Stimulated activated naive B cell treated with anti-CD40 and anti-IgM and Interleukin-4, amounts not matched to agents 10 μg/mL and 1 μg/mL and 100 μg/mL, for 72 hours (primary cell): Measurements from ENCODE around the gene GSTA5.
"Not testable (repeated sequence)": the region's sequence is repeated elsewhere in the genome, so short reads cannot be mapped to it uniquely, and the experiment has no call there.

Source experiments
- ATAC-seq, 2 donors: fragments of 150-1000 bp; cut with Tn5 transposase; replicated peaks; 2 replicates each; pipeline ENCODE4 v1.10.0; 2021; ENCODE audit warnings: moderate library complexity in 1 of 2
- DNase-seq: peaks from one replicate; pipeline ENCODE4 v3.0.0; 2021
- H3K27ac Mint-ChIP-seq: one replicate; pipeline ENCODE4 v1.8.0; 2022; ENCODE audit warnings: mild to moderate bottlenecking, mixed read lengths
- H3K27me3 Mint-ChIP-seq, 2 donors: one replicate each; pipeline ENCODE4 v1.8.0; 2022; ENCODE audit warnings: mixed read lengths in 2 of 2
- H3K36me3 Mint-ChIP-seq, 2 donors: one replicate each; pipeline ENCODE4 v1.8.0; 2022; ENCODE audit warnings: mixed read lengths in 2 of 2, mild to moderate bottlenecking in 1 of 2
- H3K4me1 Mint-ChIP-seq, 2 donors: one replicate each; pipeline ENCODE4 v1.8.0; 2022; ENCODE audit warnings: mixed read lengths in 2 of 2, mild to moderate bottlenecking in 1 of 2
- H3K4me3 Mint-ChIP-seq, 2 donors: one replicate each; pipeline ENCODE4 v1.8.0; 2022; ENCODE audit warnings: mild to moderate bottlenecking in 2 of 2, mixed read lengths in 2 of 2, moderate library complexity in 1 of 2
- H3K9me3 Mint-ChIP-seq, 2 donors: one replicate each; pipeline ENCODE4 v1.8.0; 2022; ENCODE audit warnings: mixed read lengths in 2 of 2, mild to moderate bottlenecking in 1 of 2

Gene GSTA5

DNA sequence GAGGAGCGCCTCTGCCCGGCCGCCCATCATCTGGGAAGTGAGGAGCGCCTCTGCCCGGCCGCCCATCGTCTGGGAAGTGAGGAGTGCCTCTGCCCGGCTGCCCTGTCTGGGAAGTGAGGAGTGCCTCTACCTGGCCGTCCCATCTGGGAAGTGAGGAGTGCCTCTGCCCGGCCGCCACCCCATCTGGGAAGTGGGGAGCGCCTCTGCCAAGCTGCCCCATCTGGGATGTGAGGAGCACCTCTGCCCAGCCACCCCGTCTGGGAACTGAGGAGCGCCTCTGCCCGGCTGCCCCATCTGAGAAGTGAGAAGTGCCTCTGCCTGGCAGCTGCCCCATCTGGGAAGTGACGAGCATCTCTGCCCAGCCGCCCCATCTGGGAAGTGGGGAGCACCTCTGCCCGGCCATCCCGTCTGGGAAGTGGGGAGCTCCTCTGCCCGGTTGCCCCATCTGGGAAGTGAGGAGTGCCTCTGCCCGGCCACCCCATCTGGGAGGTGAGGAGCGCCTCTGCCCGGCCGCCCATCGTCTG is 15.3 kb downstream of the GSTA5 start:
- not testable (repeated sequence) for ATAC-seq, H3K4me1 Mint-ChIP-seq, H3K36me3 Mint-ChIP-seq, H3K27ac Mint-ChIP-seq, DNase-seq, H3K4me3 Mint-ChIP-seq
- Mint-ChIP-seq H3K27me3 (peaks cover 8 to 29% of the 10 kb centered on the region in 2 donors), H3K9me3 (peaks cover 9 to 19% of the 10 kb centered on the region in 2 donors)

DNA sequence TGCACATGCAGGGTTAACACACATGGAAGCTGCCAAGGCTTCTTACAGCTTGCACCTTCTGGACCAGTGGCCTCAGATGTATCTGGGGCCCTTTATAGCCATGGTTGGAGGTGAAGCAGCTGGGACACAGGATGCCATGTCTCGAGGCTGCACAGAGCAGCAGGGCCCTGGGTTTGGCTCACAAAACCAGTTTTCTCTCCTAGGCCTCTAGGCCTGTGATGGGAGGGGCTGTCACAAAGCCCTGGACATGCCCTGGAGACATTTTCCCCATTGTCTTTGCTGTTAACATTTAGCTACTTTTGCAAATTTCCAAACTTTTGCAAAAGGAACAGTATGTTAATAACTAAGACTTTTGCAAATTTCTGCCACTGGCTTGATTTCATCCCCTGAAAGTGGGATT is 18.8 kb downstream of the GSTA5 start:
- no peak for ATAC-seq
- Mint-ChIP-seq H3K27ac (no peak overlapping the region), H3K4me1 (no peaks in the 10 kb centered on the region), H3K9me3 (peaks cover 9 to 19% of the 10 kb centered on the region in 2 donors), H3K36me3 (peaks cover 3 to 4% of the 10 kb centered on the region in 2 donors), H3K4me3 (no peak overlapping the region), H3K27me3 (peaks cover 8 to 27% of the 10 kb centered on the region in 2 donors)
- DNase-seq = no peak

DNA sequence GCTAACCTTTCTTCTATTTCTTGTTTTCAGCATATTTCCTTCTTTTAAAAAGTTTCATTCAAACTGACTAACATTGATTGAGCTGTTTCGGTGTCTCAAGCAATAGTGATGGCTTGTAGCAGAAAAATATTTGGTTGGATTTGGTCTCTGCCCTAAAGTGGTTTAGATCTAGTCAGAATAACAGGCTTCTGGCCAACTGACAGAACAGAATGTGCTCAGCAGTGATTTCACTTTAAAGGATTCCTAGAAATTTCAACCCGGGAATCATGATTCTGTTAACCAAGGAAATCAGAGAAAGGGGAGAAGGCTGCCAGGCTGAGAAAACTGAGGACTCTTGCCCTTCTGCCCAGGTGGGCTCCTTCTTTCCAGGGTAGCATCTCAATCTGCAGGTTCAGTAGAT is 20.4 kb downstream of the GSTA5 start:
- peaks cover 9 to 19% of the 10 kb centered on the region in 2 donors for H3K9me3 Mint-ChIP-seq
- H3K4me1 Mint-ChIP-seq = peaks cover 0 to 5% of the 10 kb centered on the region in 2 donors
- peaks cover 3 to 4% of the 10 kb centered on the region in 2 donors for H3K36me3 Mint-ChIP-seq
- DNase-seq (no peak), ATAC-seq (no peak)
- H3K27me3 Mint-ChIP-seq = peaks cover 4 to 16% of the 10 kb centered on the region in 2 donors
- no peak overlapping the region for H3K4me3 Mint-ChIP-seq
- no peak overlapping the region for H3K27ac Mint-ChIP-seq

DNA sequence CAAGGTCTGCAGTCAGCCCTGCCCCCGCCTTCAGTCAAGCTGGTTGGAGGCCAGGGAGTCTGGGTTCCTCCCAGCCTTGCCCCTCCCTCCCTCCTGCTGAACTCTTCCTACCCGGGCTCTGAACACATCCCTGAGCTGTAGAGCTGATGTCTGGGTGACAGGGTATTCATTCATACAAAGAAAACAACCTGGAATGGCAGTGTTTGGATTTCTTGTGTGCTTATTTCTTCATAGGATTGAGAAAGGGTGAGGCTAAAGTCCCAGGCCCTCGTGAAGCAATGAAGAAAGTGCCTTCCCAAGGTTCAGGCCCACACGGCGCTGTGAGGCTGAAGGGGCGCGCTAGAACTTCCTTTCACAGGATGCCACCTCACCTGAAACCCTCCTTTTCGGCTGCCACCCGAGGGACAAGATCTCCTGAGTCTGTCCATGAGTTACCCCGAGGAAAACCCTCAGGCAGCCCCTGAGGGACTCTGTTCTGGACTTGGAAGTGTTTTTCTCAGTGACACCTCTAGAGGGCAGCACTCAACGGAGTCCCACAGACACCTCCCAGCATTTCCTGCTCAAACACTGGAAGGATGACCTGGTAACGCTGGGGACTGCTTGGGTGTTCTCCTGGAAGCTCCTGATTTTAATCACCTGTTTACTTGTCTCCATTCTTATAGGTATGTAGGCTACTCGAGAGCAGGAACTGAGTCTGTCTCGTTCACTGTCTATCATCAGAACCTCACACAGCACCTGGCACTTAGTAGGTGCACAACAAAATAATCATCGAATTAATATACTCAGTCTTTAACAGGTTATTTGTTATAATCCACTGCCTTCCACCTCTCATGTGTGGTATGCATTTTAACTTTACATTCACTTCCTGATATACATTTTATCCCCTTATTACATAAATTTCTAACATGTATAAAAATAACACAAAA is 25.2 kb downstream of the GSTA5 start:
- Mint-ChIP-seq H3K9me3 (no peaks in the 10 kb centered on the region), H3K4me3 (no peak overlapping the region), H3K4me1 (peaks cover 0 to 5% of the 10 kb centered on the region in 2 donors), H3K36me3 (no peaks in the 10 kb centered on the region), H3K27ac (no peak overlapping the region), H3K27me3 (peaks cover 9 to 16% of the 10 kb centered on the region in 2 donors)
- DNase-seq (peak; percentile 39), ATAC-seq (peak; percentile 79 to 84)

DNA sequence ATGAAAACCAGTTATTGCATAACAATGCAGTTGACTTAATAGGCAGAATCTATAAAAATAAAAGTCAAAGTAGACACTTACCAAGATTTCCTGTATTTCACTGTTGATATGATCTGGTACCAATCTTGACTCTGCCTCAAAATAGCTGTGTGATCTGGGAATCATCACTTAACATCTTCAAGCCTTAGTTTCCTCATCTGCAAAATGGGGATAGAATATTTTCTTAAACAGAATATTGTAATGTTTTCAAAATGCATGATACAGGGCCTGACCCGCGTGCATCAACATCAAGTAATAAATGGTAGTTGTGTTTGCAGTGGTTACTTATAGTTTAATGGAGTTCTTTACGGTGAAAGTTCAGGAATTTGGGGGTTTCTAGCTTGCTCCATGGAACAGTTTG is 26.1 kb downstream of the GSTA5 start:
- H3K9me3 Mint-ChIP-seq, DNase-seq, H3K4me3 Mint-ChIP-seq, H3K4me1 Mint-ChIP-seq, ATAC-seq, H3K27ac Mint-ChIP-seq, H3K36me3 Mint-ChIP-seq: not testable (repeated sequence)
- peaks cover 9 to 16% of the 10 kb centered on the region in 2 donors for H3K27me3 Mint-ChIP-seq

DNA sequence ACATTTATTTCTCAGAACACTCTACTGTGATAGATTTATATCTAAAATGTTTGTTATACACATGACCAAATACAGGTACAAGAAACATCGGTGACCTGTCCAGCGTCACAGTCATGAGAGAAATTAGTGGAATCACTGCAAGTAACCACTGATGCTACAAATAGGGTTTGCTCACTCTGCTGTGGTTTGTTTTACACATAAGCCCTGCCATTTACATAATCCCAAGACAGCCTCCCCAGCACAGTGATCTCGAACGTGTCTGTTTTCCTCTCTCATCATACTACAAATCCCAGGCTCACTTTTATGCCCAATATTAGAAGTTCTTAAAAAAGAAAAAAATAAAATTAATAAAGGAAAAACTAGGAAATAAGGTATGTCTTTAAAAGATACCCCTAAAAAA is 30.8 kb downstream of the GSTA5 start:
- H3K27me3 Mint-ChIP-seq = peaks cover 22 to 38% of the 10 kb centered on the region in 2 donors
- H3K9me3 Mint-ChIP-seq, H3K36me3 Mint-ChIP-seq, ATAC-seq, DNase-seq, H3K4me3 Mint-ChIP-seq, H3K4me1 Mint-ChIP-seq, H3K27ac Mint-ChIP-seq: not testable (repeated sequence)

DNA sequence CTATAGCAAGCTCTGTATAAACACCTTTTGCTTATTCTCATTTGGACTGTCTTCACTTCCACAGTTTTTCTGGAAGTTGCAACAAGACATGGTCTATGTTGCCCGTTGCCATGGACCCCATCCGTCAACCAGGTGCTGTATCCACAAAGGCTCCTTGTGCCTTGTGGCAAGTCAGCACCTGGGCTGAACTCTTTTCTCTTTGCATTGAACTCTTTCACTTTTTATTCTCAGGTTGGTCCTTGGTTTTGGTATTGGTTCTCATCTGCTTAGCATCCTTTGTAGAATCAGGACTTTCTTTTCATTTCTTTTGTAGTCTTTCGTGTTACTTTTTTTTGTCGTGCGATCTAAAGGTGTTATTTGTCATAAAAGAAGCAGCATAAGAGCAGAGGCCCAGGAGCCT is 32.0 kb downstream of the GSTA5 start:
- ATAC-seq (no peak), DNase-seq (no peak)
- Mint-ChIP-seq H3K4me1 (no peaks in the 10 kb centered on the region), H3K27ac (no peak overlapping the region), H3K9me3 (no peaks in the 10 kb centered on the region), H3K27me3 (peaks cover 22 to 38% of the 10 kb centered on the region in 2 donors), H3K4me3 (no peak overlapping the region), H3K36me3 (no peaks in the 10 kb centered on the region)

DNA sequence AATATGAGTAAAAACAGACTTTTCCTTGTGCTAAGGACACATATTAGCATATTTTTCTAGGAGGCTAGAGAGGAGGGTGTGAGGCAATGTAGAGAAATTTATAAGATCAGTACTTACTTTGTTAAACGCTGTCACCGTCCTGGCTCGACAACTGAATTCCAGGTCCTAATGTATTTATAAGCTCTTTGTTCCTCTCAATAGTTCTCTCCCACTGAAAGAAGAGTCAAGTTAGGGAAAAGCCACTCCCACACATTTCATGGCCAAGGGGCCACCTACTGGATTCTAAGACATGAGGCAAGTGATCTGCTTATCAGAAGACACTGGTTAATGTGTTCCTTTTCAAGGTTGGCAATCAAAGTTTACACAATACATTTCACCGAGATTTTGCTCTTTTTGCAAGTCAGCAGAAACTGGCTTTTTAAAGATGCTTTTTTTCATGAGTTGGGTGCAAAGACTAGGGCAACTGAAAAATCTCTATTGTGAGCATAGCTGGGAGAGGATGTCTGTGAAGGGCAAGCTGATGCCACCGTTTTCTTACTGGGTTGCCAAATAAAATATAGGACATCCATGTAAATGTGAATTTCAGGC is 36.9 kb downstream of the GSTA5 start, which contains the start of gene GSTA1:
TSS of gene GSTA1 (minus strand) at position 149 of the 588 bp plus-strand sequence. CDS start 4,549 bp downstream, outside the sequence.
- H3K9me3 Mint-ChIP-seq, H3K4me1 Mint-ChIP-seq, ATAC-seq, DNase-seq, H3K4me3 Mint-ChIP-seq, H3K27ac Mint-ChIP-seq, H3K36me3 Mint-ChIP-seq: not testable (repeated sequence)
- H3K27me3 Mint-ChIP-seq = peaks cover 20 to 29% of the 10 kb centered on the region in 2 donors

DNA sequence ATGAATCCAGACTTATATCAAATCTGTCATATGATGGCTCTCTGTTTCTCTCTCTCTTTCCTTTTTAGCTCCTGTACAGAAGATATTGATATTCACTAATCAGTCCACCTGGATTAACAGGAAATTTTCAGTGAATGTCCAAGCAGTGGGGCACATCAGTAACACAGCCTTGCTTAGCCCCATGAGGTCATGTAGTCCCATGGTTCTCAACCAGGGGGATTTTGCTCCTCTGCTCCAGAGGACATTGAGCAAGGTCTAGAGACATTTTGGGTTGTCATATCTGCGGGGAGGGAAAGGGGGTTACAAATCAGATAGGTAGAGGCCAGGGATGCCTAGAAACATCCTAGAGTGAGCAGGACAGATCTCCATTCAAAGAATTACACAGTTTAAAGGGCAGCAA is 37.8 kb downstream of the GSTA5 start:
- H3K4me3 Mint-ChIP-seq = no peak overlapping the region
- no peaks in the 10 kb centered on the region for H3K36me3 Mint-ChIP-seq
- H3K27me3 Mint-ChIP-seq = peaks cover 15 to 25% of the 10 kb centered on the region in 2 donors

DNA sequence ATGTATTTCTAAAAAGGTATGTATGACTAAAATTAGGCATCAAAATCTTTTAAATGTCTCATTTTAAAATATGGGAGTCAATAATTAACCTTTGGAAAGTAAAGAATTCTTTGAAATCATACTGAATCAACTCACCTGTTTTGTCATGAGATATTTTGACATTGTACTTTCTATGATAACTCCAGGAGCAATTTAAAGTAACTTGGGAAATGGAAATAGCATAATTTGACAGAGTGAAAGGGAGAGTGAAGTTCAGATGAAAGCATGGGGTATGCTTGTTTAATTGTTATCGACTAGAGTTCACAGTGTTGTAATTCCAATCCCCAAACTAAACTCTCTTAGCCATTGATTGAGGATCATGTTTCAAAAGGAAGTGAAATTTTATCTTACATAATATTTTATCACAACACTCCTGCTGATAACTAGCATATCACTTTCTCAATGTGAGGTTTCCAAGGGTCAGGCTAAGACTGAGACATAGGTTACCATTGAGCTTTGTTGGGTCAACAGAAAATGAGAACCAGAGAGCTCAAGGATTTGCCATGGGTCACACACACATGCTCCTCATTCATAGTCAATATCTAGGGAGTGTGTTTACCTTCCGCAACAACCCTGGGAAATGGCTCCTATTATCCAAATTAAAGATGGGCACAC is 39.3 kb downstream of the GSTA5 start:
- H3K4me3 Mint-ChIP-seq = no peak overlapping the region
- H3K9me3 Mint-ChIP-seq = no peaks in the 10 kb centered on the region
- no peaks in the 10 kb centered on the region for H3K4me1 Mint-ChIP-seq
- no peak overlapping the region for H3K27ac Mint-ChIP-seq
- DNase-seq (no peak), ATAC-seq (no peak)
- H3K36me3 Mint-ChIP-seq = no peaks in the 10 kb centered on the region
- peaks cover 10 to 25% of the 10 kb centered on the region in 2 donors for H3K27me3 Mint-ChIP-seq

More for the DNA sequence above, 37.8 kb downstream of the GSTA5 start:
- ATAC-seq = no peak
- Mint-ChIP-seq H3K27ac (no peak overlapping the region), H3K4me1 (no peaks in the 10 kb centered on the region), H3K9me3 (no peaks in the 10 kb centered on the region)
- DNase-seq = no peak

DNA sequence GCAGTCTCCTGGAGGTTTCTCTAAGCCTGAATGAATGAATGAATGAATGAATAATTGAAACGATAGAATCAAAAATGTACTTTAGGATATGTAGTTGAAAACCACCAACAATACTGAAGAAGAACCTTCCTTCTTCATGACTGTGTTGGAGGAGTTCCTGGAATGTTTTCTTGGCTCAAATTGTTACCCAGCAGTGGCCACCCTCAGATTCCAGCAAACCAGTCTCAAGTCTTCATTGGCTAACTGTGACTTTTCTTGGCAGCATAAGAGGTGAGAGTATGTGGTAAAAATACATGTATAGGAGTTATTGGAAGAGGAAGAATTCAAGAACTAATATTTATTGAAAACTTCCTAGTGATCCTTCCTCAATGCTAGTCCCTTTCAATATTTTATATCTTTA is 41.3 kb downstream of the GSTA5 start:
- H3K27me3 Mint-ChIP-seq = peaks cover 10 to 21% of the 10 kb centered on the region in 2 donors
- H3K27ac Mint-ChIP-seq, H3K4me3 Mint-ChIP-seq, ATAC-seq, H3K9me3 Mint-ChIP-seq, H3K36me3 Mint-ChIP-seq, H3K4me1 Mint-ChIP-seq, DNase-seq: not testable (repeated sequence)

DNA sequence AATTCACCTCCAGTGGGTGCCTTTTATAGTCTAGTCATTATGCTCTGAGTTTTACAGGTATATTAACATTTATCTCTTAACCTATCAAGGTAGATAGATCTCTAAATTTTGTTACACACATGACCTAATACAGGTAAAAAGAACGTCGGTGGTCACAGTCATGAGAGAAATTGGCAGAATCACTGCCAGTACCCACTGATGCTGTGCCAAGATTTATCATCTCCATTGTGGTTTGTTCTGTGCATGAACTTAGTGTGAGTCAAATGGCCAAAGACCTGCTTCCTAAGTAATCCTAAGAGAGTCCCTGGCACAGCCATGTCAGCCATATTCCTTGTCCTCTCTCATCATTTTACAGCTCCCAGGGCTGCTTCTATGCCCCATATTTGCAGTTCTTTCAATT is 46.2 kb downstream of the GSTA5 start:
- not testable (repeated sequence) for ATAC-seq, H3K4me1 Mint-ChIP-seq, H3K4me3 Mint-ChIP-seq, DNase-seq, H3K36me3 Mint-ChIP-seq, H3K27ac Mint-ChIP-seq
- H3K27me3 Mint-ChIP-seq = peaks cover 21 to 29% of the 10 kb centered on the region in 2 donors
- peaks cover 10 to 13% of the 10 kb centered on the region in 2 donors for H3K9me3 Mint-ChIP-seq

DNA sequence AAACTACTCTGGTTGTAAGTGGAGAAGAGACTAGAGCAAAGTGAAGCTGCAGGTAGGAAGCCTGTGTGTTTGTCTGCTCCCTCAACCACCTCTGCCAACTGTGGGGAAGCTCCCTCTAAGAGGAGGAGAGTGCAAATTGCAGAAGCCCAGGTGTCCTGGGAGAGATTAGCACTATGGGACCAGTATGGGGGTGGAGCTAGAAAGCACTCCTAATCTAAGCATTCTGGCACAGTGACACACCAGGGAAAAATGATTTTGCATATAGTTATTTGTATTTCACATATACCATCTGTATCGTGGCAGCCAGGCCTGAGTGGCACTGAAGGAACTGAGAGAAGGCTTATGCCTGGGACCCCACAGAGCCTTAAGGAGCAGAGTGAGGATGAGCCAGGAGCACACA is 49.8 kb downstream of the GSTA5 start:
- H3K36me3 Mint-ChIP-seq = peaks cover 0 to 2% of the 10 kb centered on the region in 2 donors
- no peak overlapping the region for H3K4me3 Mint-ChIP-seq

DNA sequence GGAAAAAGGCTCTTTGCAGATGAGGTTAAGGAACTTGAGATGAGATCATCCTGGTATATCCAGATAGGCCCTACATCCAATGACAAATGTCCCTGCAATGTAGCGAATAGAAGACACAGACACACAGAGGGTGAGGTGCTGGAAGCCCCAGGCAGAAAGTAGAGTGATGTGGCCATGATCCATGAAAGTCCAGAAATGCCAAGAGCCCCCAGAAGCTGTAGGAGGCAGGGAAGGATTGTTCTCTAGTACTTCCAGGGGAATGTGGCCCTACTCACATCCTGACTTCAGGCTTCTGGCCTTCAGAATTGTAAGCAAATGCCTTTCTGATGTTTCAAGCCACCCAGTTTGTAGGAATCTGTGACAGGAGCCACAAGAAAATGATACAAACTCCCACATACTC is 51.0 kb downstream of the GSTA5 start:
- not testable (repeated sequence) for DNase-seq, H3K4me3 Mint-ChIP-seq, H3K27ac Mint-ChIP-seq, H3K36me3 Mint-ChIP-seq, ATAC-seq, H3K4me1 Mint-ChIP-seq
- Mint-ChIP-seq H3K9me3 (peaks cover 10 to 16% of the 10 kb centered on the region in 2 donors), H3K27me3 (peaks cover 15 to 21% of the 10 kb centered on the region in 2 donors)

More for the DNA sequence above, 49.8 kb downstream of the GSTA5 start:
- Mint-ChIP-seq H3K27ac (no peak overlapping the region), H3K27me3 (peaks cover 18 to 21% of the 10 kb centered on the region in 2 donors), H3K9me3 (peaks cover 10 to 16% of the 10 kb centered on the region in 2 donors), H3K4me1 (no peaks in the 10 kb centered on the region)
- DNase-seq (no peak), ATAC-seq (no peak)
